Left lobe of liver (tissue), 2 donors: ENCODE measurements around the gene BMP4. TPM values are rescaled to one million over a fixed set of nuclear protein-coding genes. Genes with fewer than 3 reads are reported as not detected.

Experiments
- ATAC-seq: fragments of 200-7000 bp; cut with Tn5 transposase; one replicate; pipeline ENCODE4 v1.9.1; 2020; ENCODE audit warnings: mild to moderate bottlenecking, moderate library complexity
- DNase-seq: peaks from one replicate; pipeline ENCODE4 v3.0.0-alpha.2; 2020; ENCODE audit warnings: low spot score
- total RNA-seq: library from RNA; stranded (reverse); gene quantifications from one replicate; pipeline ENCODE4 v1.2.1, GENCODE V29; 2021
- donor health status: DM: no; HTN: no; CAD: no; lungs with moderate emphysema.
- donor health status: DM: no; HTN: yes; CAD: no.

BMP4 gene
- total RNA-seq, 1 donor from 2014 or later, result 2.5 TPM

- DNase-seq (no peak), ATAC-seq (no peak)
Measured at GRCh38 chr14:53967606-53968005, 11.0 kb upstream of the BMP4 start.

- no peak for DNase-seq
- no peak for ATAC-seq
Measured at GRCh38 chr14:53964249-53964648, 7.6 kb upstream of the BMP4 start.

- peak; percentile 94 for ATAC-seq
- DNase-seq, result no peak
Measured at GRCh38 chr14:53963320-53964227, 6.9 kb upstream of the BMP4 start.

- ATAC-seq, result no peak
- DNase-seq, result no peak
Measured at GRCh38 chr14:53962953-53963319, 6.3 kb upstream of the BMP4 start.

GRCh38 chr14:53958628-53959027 lies 2.0 kb upstream of the BMP4 start:
- DNase-seq, result no peak

GRCh38 chr14:53957739-53958138 lies 1.1 kb upstream of the BMP4 start:
- no peak for ATAC-seq
- DNase-seq, result no peak

More at GRCh38 chr14:53958628-53959027, 2.0 kb upstream of the BMP4 start:
- no peak for ATAC-seq

- DNase-seq (peak; percentile 48), ATAC-seq (no peak)
Measured at GRCh38 chr14:53955671-53956426, 776 bp downstream of the BMP4 start.

GRCh38 chr14:53955229-53955556 lies 1.4 kb downstream of the BMP4 start:
- DNase-seq (no peak), ATAC-seq (no peak)

GRCh38 chr14:53954551-53955228 lies 1.9 kb downstream of the BMP4 start:
- no peak for DNase-seq
- ATAC-seq, result no peak

GRCh38 chr14:53953828-53954550 lies 2.6 kb downstream of the BMP4 start:
- ATAC-seq (peak; percentile 53), DNase-seq (peak; percentile 51)

GRCh38 chr14:53953002-53953827 lies 3.4 kb downstream of the BMP4 start:
- ATAC-seq (peak; percentile 94), DNase-seq (peak; percentile 90)

GRCh38 chr14:53952533-53952932 lies 4.1 kb downstream of the BMP4 start:
- DNase-seq (no peak), ATAC-seq (no peak)

GRCh38 chr14:53951627-53952303 lies 4.9 kb downstream of the BMP4 start:
- ATAC-seq (no peak), DNase-seq (no peak)

- DNase-seq, result no peak
- no peak for ATAC-seq
Measured at GRCh38 chr14:53951243-53951626, 5.4 kb downstream of the BMP4 start.

- DNase-seq (no peak), ATAC-seq (no peak)
Measured at GRCh38 chr14:53950031-53950793, 6.4 kb downstream of the BMP4 start.

GRCh38 chr14:53949201-53949600 lies 7.4 kb downstream of the BMP4 start:
- no peak for ATAC-seq

GRCh38 chr14:53948205-53948884 lies 8.3 kb downstream of the BMP4 start:
- no peak for DNase-seq
- no peak for ATAC-seq

More at GRCh38 chr14:53949201-53949600, 7.4 kb downstream of the BMP4 start:
- no peak for DNase-seq
